ENCODE results near the gene LYVE1. TPM values are rescaled to one million over a fixed set of nuclear protein-coding genes. Genes with fewer than 3 reads are reported as not detected.

The LYVE1 gene
- total RNA-seq, 1 experiment from 2014 or later = not detected

DNA sequence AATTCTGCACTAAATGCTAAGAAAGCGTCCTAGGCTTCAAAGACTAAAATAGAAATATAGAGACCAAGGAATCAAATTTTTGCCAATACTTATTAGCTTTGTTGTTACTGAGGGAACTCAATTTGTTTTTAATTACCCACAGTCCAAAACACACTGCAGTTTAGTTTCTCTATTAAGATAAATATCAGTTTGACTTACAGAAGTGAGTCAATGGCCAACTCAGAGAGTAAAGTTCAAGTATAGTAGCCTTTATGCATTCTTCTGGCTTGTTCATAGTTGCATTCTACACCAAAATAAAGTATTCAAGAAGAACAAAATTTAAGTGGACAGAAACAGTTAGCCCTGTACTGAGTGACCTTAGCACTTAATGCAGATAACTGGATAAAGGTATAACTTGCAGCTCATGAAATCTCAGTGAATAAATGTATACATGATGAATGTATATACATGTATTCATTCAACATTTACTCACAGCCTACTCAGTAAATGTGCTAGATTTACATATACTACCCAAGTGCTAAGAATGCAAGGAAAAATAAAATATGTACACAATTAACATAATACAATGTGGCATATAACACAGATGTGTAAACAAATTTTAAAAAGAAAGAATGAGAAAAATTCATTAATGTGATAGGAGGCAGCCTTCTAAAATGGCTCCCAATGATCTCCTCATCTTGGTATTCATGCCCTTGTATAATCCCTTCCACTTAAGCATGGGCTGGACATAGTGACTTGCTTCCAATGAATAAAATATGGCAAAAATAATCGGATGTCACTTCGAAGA, 17.8 kb downstream of the LYVE1 start:
- no peaks in the 10 kb centered on the region for H3K27me3 ChIP-seq (ENCODE audit: insufficient read depth, low read depth)
- DNase-seq = peak in 1 of 2 experiments; percentile 78
- H3K36me3 ChIP-seq (ENCODE audit: low read depth) = no peaks in the 10 kb centered on the region
- H3K9me2 ChIP-seq (ENCODE audit: insufficient read depth) = no peaks in the 10 kb centered on the region
- H3K4me2 ChIP-seq = peak overlapping the region; percentile 64
- peaks cover 13% of the 10 kb centered on the region for H3K4me1 ChIP-seq (replicated peaks; ENCODE audit: insufficient read depth)
- TF ChIP-seq, protein P1, sequence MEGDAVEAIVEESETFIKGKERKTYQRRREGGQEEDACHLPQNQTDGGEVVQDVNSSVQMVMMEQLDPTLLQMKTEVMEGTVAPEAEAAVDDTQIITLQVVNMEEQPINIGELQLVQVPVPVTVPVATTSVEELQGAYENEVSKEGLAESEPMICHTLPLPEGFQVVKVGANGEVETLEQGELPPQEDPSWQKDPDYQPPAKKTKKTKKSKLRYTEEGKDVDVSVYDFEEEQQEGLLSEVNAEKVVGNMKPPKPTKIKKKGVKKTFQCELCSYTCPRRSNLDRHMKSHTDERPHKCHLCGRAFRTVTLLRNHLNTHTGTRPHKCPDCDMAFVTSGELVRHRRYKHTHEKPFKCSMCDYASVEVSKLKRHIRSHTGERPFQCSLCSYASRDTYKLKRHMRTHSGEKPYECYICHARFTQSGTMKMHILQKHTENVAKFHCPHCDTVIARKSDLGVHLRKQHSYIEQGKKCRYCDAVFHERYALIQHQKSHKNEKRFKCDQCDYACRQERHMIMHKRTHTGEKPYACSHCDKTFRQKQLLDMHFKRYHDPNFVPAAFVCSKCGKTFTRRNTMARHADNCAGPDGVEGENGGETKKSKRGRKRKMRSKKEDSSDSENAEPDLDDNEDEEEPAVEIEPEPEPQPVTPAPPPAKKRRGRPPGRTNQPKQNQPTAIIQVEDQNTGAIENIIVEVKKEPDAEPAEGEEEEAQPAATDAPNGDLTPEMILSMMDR (conservative IDR thresholded peaks at IDR 0.05) = no peak
- TF ChIP-seq EZH2 (IDR thresholded peaks at IDR 0.05; ENCODE audit: low read depth) = no peak
- no peak overlapping the region for H2AFZ ChIP-seq
- peaks cover 10% of the 10 kb centered on the region; the same call in 1 of the 2 replicates for H3F3A ChIP-seq (ENCODE audit: insufficient read depth, low read depth)
- intact Hi-C loops (cut with micrococcal nuclease; ENCODE audit: unreplicated experiment) = no loop called here
- no peaks in the 10 kb centered on the region for H3K9me3 ChIP-seq (ENCODE audit: insufficient read depth, low read depth)
- ChIA-PET POLR2A (ENCODE audit: unreplicated experiment) (no interaction called here), CTCF (no interaction called here)
- H4K20me1 ChIP-seq (ENCODE audit: insufficient read depth) = no peaks in the 10 kb centered on the region
- H3K79me2 ChIP-seq (ENCODE audit: low read depth) = no peaks in the 10 kb centered on the region
- no TSS peak for BruUV-seq (replicated peaks)
- peak overlapping the region; percentile 10; the same call in 1 of the 2 replicates for H3K4me3 ChIP-seq
- H3K27ac ChIP-seq = peak overlapping the region; percentile 69

DNA sequence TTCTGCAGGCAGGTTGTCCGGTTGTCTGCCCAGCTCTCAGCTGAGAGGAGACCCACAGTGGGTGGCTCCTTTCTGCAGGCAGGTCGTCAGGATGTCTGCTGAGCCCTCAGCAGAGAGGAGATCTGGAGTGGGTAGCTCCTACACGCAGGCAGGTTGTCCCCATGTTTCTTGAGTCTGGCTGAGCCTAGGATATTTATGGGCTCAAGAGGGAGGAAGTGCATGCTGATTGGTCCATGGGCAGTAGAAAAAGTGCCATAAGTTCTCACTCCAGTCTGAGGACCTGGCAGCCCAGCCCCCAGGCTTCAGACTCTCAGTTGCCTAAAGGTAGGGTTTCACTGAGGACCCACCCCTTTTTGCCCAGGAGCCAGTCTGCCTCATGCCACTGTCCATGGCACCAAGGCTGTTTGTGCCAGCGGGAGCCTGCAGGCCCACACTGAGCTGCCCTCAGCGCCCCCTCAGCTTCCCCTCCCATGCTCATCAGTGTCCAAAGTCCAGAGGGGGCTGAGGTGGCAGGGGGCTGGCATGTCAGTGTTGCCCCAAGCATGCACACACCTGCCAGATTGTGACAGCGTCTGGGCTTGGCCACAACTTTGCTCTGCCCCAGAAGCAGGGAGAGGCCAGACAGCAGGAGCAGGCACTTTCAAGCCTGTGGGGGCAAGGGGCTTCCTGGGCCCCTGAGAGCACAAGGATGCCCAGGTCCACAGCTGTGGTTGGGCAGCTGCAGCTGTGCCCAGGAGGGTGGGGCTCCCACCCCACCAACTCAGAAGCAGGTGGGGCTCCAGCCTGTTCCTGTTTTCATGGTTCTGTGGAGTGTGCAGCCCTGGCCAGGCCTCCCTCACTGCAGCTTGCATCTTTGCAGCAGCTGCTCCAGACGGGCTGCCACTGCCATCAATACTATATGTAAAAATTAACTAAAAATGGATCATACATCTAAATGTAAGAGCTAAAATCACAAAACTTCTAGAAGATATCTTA, 23.7 kb downstream of the LYVE1 start:
- CTCF ChIA-PET = no interaction called here
- no TSS peak for BruUV-seq (replicated peaks)
- intact Hi-C loops (cut with micrococcal nuclease; ENCODE audit: unreplicated experiment) = loop anchor here (5.0 kb wide), 1 partner anchor 113 kb away; no protein-coding TSS in a partner anchor
- Histone ChIP-seq H3K27ac (no peak overlapping the region), H3K36me3 (ENCODE audit: low read depth) (no peaks in the 10 kb centered on the region), H3K4me3 (no peak overlapping the region), H3K9me3 (ENCODE audit: insufficient read depth, low read depth) (no peaks in the 10 kb centered on the region), H3F3A (ENCODE audit: insufficient read depth, low read depth) (no peaks in the 10 kb centered on the region), H4K20me1 (ENCODE audit: insufficient read depth) (no peaks in the 10 kb centered on the region), H2AFZ (no peak overlapping the region), H3K9me2 (ENCODE audit: insufficient read depth) (no peaks in the 10 kb centered on the region), H3K27me3 (ENCODE audit: insufficient read depth, low read depth) (no peaks in the 10 kb centered on the region), H3K4me2 (no peak overlapping the region), H3K79me2 (ENCODE audit: low read depth) (peaks cover 8% of the 10 kb centered on the region), H3K4me1 (replicated peaks; ENCODE audit: insufficient read depth) (peaks cover 9% of the 10 kb centered on the region)
- POLR2A ChIA-PET (ENCODE audit: unreplicated experiment) = no interaction called here
- TF ChIP-seq, protein P1 (conservative IDR thresholded peaks at IDR 0.05) = no peak
- TF ChIP-seq EZH2 (IDR thresholded peaks at IDR 0.05; ENCODE audit: low read depth) = no peak
- DNase-seq = no peak

DNA sequence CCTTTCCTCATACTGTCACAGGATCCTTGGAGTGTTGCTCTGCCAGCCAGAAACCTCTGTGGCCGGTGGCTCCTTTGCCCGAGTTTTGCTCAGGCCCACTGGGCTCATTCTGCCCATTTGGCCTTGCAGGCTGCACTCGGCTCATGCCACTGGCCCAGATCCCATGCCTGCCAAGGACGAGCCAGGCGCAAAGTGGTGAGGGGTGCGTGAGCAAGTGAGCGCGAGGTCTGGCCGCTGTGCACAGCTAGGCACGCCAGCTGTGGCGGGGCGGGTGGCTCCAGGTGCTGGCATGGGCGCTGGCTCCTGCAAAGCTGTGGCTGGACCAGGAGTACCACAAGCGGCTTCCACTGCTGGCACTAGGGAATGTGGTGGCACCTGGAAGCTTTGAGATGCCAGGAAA, 24.7 kb downstream of the LYVE1 start:
- Histone ChIP-seq H2AFZ (no peak overlapping the region), H3K9me3 (ENCODE audit: insufficient read depth, low read depth) (no peaks in the 10 kb centered on the region), H3F3A (ENCODE audit: insufficient read depth, low read depth) (no peaks in the 10 kb centered on the region), H3K9me2 (ENCODE audit: insufficient read depth) (no peaks in the 10 kb centered on the region), H3K4me2 (no peak overlapping the region), H3K27me3 (ENCODE audit: insufficient read depth, low read depth) (no peaks in the 10 kb centered on the region), H3K4me1 (replicated peaks; ENCODE audit: insufficient read depth) (peaks cover 19% of the 10 kb centered on the region), H3K27ac (no peak overlapping the region), H3K36me3 (ENCODE audit: low read depth) (no peaks in the 10 kb centered on the region), H3K79me2 (ENCODE audit: low read depth) (peaks cover 16% of the 10 kb centered on the region), H4K20me1 (ENCODE audit: insufficient read depth) (no peaks in the 10 kb centered on the region), H3K4me3 (no peak overlapping the region)
- ChIA-PET POLR2A (ENCODE audit: unreplicated experiment) (no interaction called here), CTCF (no interaction called here)
- DNase-seq = no peak
- BruUV-seq (replicated peaks) = no TSS peak
- intact Hi-C loops (cut with micrococcal nuclease; ENCODE audit: unreplicated experiment) = loop anchor here (5.0 kb wide), 1 partner anchor 114 kb away; no protein-coding TSS in a partner anchor
- TF ChIP-seq, protein P1 (conservative IDR thresholded peaks at IDR 0.05) = no peak
- TF ChIP-seq EZH2 (IDR thresholded peaks at IDR 0.05; ENCODE audit: low read depth) = no peak
